ENCODE results near the gene SLC28A1.
"Not testable (repeated sequence)": the region's sequence is repeated elsewhere in the genome, so short reads cannot be mapped to it uniquely, and the experiment has no call there.

The SLC28A1 gene

GRCh38 chr15:84980196-84981053 is 96.0 kb downstream of the SLC28A1 start:
- peak; percentile 87 to 99 (median 94) for DNase-seq

- DNase-seq, result peak; percentile 92 to 99 (median 95)
Measured at GRCh38 chr15:84981054-84981710, 96.7 kb downstream of the SLC28A1 start.

GRCh38 chr15:84981711-84982300 is 97.3 kb downstream of the SLC28A1 start, which contains the start of gene PDE8A:
Gene PDE8A, plus strand, starts transcription at chr15:84981856. Its CDS starts 307 bp downstream, at chr15:84982163.
- DNase-seq, result peak in 5 of 6 experiments; percentile 27 to 63 (median 54)

GRCh38 chr15:84982301-84982920 is 97.9 kb downstream of the SLC28A1 start:
- peak; percentile 42 to 60 (median 52) for DNase-seq

- DNase-seq, result no peak
Measured at GRCh38 chr15:84983294-84983693, 98.8 kb downstream of the SLC28A1 start.

- peak in 1 of 6 experiments; percentile 6 for DNase-seq
Measured at GRCh38 chr15:84983711-84984110, 99.2 kb downstream of the SLC28A1 start.

- DNase-seq, result no peak
Measured at GRCh38 chr15:84985158-84985557, 100.7 kb downstream of the SLC28A1 start.

- DNase-seq, result not testable (repeated sequence)
Measured at GRCh38 chr15:84987351-84987750, 102.9 kb downstream of the SLC28A1 start.

- peak in 2 of 6 experiments; percentile 22 to 26 for DNase-seq
Measured at GRCh38 chr15:84987949-84988624, 103.6 kb downstream of the SLC28A1 start.

GRCh38 chr15:84988909-84989644 is 104.6 kb downstream of the SLC28A1 start:
- no peak for DNase-seq

GRCh38 chr15:84990507-84990906 is 106.0 kb downstream of the SLC28A1 start:
- no peak for DNase-seq

GRCh38 chr15:84991014-84991712 is 106.7 kb downstream of the SLC28A1 start:
- no peak for DNase-seq

- DNase-seq, result no peak
Measured at GRCh38 chr15:84992157-84992944, 107.9 kb downstream of the SLC28A1 start.

All from stimulated activated naive CD4-positive, alpha-beta T cell (primary cell).